Measurements from ENCODE around the gene MCF2L.
A peak's percentile ranks its signal among the peaks of the same experiment; 100 is the strongest.

Gene MCF2L

GRCh38 chr13:113052971-113053370 lies 84.0 kb downstream of the MCF2L start:
- no peak overlapping the region for H4K91ac ChIP-seq (ENCODE audit: low read depth, low read length, poor library complexity)
- H2AK5ac ChIP-seq (ENCODE audit: low read depth, low read length): no peak overlapping the region
- H2BK120ac ChIP-seq (ENCODE audit: low read depth, low read length): no peak overlapping the region
- peaks cover 4% of the 10 kb centered on the region for H3K79me1 ChIP-seq (ENCODE audit: low read depth, low read length)
- no peak overlapping the region for H3K4ac ChIP-seq (ENCODE audit: low read length)
- H3K14ac ChIP-seq (ENCODE audit: low read length): no peak overlapping the region
- peaks cover 6 to 12% of the 10 kb centered on the region in 2 donors for H3K9me3 ChIP-seq (replicated peaks in 1 of 2; ENCODE audit: control insufficient read depth in 2 of 2, insufficient read depth in 1 of 2, low read depth in 1 of 2, low read length in 2 of 2)
- peaks cover 4 to 12% of the 10 kb centered on the region in 2 donors for H3K4me1 ChIP-seq (ENCODE audit: control insufficient read depth in 2 of 2, insufficient read depth in 1 of 2, low read depth in 1 of 2, low read length in 2 of 2)
- H3K4me2 ChIP-seq (ENCODE audit: insufficient read depth, low read length, poor library complexity, severe bottlenecking): no peak overlapping the region
- peak overlapping the region in 1 of 2 donors; percentile 6 for H3K4me3 ChIP-seq (ENCODE audit: low read length in 2 of 2)
- peaks cover 0 to 2% of the 10 kb centered on the region in 2 donors for H3K36me3 ChIP-seq (replicated peaks in 1 of 2; ENCODE audit: control insufficient read depth in 2 of 2, insufficient read depth in 2 of 2, low read length in 2 of 2)
- no peak overlapping the region for H3K27ac ChIP-seq (replicated peaks; ENCODE audit: low read length)
- WGBS, 2 donors (ENCODE audit: extremely low coverage in 2 of 2, insufficient read length in 2 of 2, insufficient replicate concordance in 1 of 2): no CpG with 5 or more reads among the region's 13 CpGs
- no peak overlapping the region for H3K18ac ChIP-seq (ENCODE audit: low read length)
- DNase-seq (ENCODE audit: low spot score): no peak
- no peak overlapping the region for H4K8ac ChIP-seq (ENCODE audit: low read depth, low read length)
- no peak overlapping the region for H2BK5ac ChIP-seq (ENCODE audit: low read length)
- peak overlapping the region; percentile 44 for H3K23ac ChIP-seq (ENCODE audit: low read depth, low read length, poor library complexity)
- no peak overlapping the region for H2BK12ac ChIP-seq (ENCODE audit: low read length)
- no peak overlapping the region for H2BK15ac ChIP-seq (ENCODE audit: low read length)
- peaks cover 0 to 4% (median 0%) of the 10 kb centered on the region in 3 experiments for H3K27me3 ChIP-seq (ENCODE audit: control insufficient read depth in 3 of 3, insufficient read depth in 3 of 3, low read depth in 1 of 3, low read length in 3 of 3)
- no peak overlapping the region for H3K9ac ChIP-seq (ENCODE audit: low read depth, low read length, poor library complexity)
- no peak overlapping the region for H2AFZ ChIP-seq (ENCODE audit: low read length)

- Histone ChIP-seq H3K79me1 (ENCODE audit: low read depth, low read length) (peaks cover 4% of the 10 kb centered on the region), H3K9me3 (replicated peaks in 1 of 2; ENCODE audit: control insufficient read depth in 2 of 2, insufficient read depth in 1 of 2, low read depth in 1 of 2, low read length in 2 of 2) (peaks cover 7 to 16% of the 10 kb centered on the region in 2 donors), H3K4me3 (ENCODE audit: low read length in 2 of 2) (no peak overlapping the region), H3K4ac (ENCODE audit: low read length) (no peak overlapping the region), H4K8ac (ENCODE audit: low read depth, low read length) (no peak overlapping the region), H3K36me3 (replicated peaks in 1 of 2; ENCODE audit: control insufficient read depth in 2 of 2, insufficient read depth in 2 of 2, low read length in 2 of 2) (peaks cover 0 to 2% of the 10 kb centered on the region in 2 donors), H4K91ac (ENCODE audit: low read depth, low read length, poor library complexity) (no peak overlapping the region), H2BK120ac (ENCODE audit: low read depth, low read length) (no peak overlapping the region), H3K27ac (replicated peaks; ENCODE audit: low read length) (no peak overlapping the region), H3K14ac (ENCODE audit: low read length) (no peak overlapping the region), H3K9ac (ENCODE audit: low read depth, low read length, poor library complexity) (no peak overlapping the region), H2BK12ac (ENCODE audit: low read length) (no peak overlapping the region), H2AFZ (ENCODE audit: low read length) (no peak overlapping the region), H3K4me1 (ENCODE audit: control insufficient read depth in 2 of 2, insufficient read depth in 1 of 2, low read depth in 1 of 2, low read length in 2 of 2) (peaks cover 4 to 12% of the 10 kb centered on the region in 2 donors), H3K23ac (ENCODE audit: low read depth, low read length, poor library complexity) (no peak overlapping the region), H2BK15ac (ENCODE audit: low read length) (no peak overlapping the region), H2BK5ac (ENCODE audit: low read length) (no peak overlapping the region), H2AK5ac (ENCODE audit: low read depth, low read length) (no peak overlapping the region), H3K18ac (ENCODE audit: low read length) (no peak overlapping the region), H3K27me3 (ENCODE audit: control insufficient read depth in 3 of 3, insufficient read depth in 3 of 3, low read depth in 1 of 3, low read length in 3 of 3) (peaks cover 0 to 4% (median 0%) of the 10 kb centered on the region in 3 experiments), H3K4me2 (ENCODE audit: insufficient read depth, low read length, poor library complexity, severe bottlenecking) (no peak overlapping the region)
- WGBS, 2 donors (ENCODE audit: extremely low coverage in 2 of 2, insufficient read length in 2 of 2, insufficient replicate concordance in 1 of 2): no CpG with 5 or more reads among the region's 14 CpGs
- DNase-seq (ENCODE audit: low spot score): no peak
Observed at GRCh38 chr13:113053376-113053775, 84.4 kb downstream of the MCF2L start.

GRCh38 chr13:113053801-113054604 lies 85.0 kb downstream of the MCF2L start:
- no peak for DNase-seq (ENCODE audit: low spot score)
- Histone ChIP-seq H3K4ac (ENCODE audit: low read length) (no peak overlapping the region), H2AK5ac (ENCODE audit: low read depth, low read length) (no peak overlapping the region), H2BK120ac (ENCODE audit: low read depth, low read length) (no peak overlapping the region), H3K27ac (replicated peaks; ENCODE audit: low read length) (no peak overlapping the region), H2BK12ac (ENCODE audit: low read length) (no peak overlapping the region), H3K27me3 (ENCODE audit: control insufficient read depth in 3 of 3, insufficient read depth in 3 of 3, low read depth in 1 of 3, low read length in 3 of 3) (peaks cover 0 to 4% (median 0%) of the 10 kb centered on the region in 3 experiments), H3K9ac (ENCODE audit: low read depth, low read length, poor library complexity) (no peak overlapping the region), H3K4me3 (ENCODE audit: low read length in 2 of 2) (no peak overlapping the region), H3K23ac (ENCODE audit: low read depth, low read length, poor library complexity) (no peak overlapping the region), H3K18ac (ENCODE audit: low read length) (no peak overlapping the region), H4K91ac (ENCODE audit: low read depth, low read length, poor library complexity) (no peak overlapping the region), H4K8ac (ENCODE audit: low read depth, low read length) (no peak overlapping the region), H3K36me3 (replicated peaks in 1 of 2; ENCODE audit: control insufficient read depth in 2 of 2, insufficient read depth in 2 of 2, low read length in 2 of 2) (peaks cover 0 to 2% of the 10 kb centered on the region in 2 donors), H3K14ac (ENCODE audit: low read length) (no peak overlapping the region), H2BK15ac (ENCODE audit: low read length) (no peak overlapping the region), H2AFZ (ENCODE audit: low read length) (no peak overlapping the region), H2BK5ac (ENCODE audit: low read length) (no peak overlapping the region), H3K4me2 (ENCODE audit: insufficient read depth, low read length, poor library complexity, severe bottlenecking) (no peak overlapping the region), H3K9me3 (replicated peaks in 1 of 2; ENCODE audit: control insufficient read depth in 2 of 2, insufficient read depth in 1 of 2, low read depth in 1 of 2, low read length in 2 of 2) (peaks cover 8 to 17% of the 10 kb centered on the region in 2 donors), H3K4me1 (ENCODE audit: control insufficient read depth in 2 of 2, insufficient read depth in 1 of 2, low read depth in 1 of 2, low read length in 2 of 2) (peaks cover 4 to 12% of the 10 kb centered on the region in 2 donors), H3K79me1 (ENCODE audit: low read depth, low read length) (peaks cover under 1% of the 10 kb centered on the region)
- WGBS, 2 donors (ENCODE audit: extremely low coverage in 2 of 2, insufficient read length in 2 of 2, insufficient replicate concordance in 1 of 2): no CpG with 5 or more reads among the region's 31 CpGs

GRCh38 chr13:113057084-113057483 lies 88.1 kb downstream of the MCF2L start:
- no peak for DNase-seq (ENCODE audit: low spot score)
- no CpG with 5 or more reads among the region's 1 CpG for WGBS, 2 donors (ENCODE audit: extremely low coverage in 2 of 2, insufficient read length in 2 of 2, insufficient replicate concordance in 1 of 2)
- H3K9ac ChIP-seq (ENCODE audit: low read depth, low read length, poor library complexity): peak overlapping the region; percentile 35

More at GRCh38 chr13:113057084-113057483, 88.1 kb downstream of the MCF2L start:
- Histone ChIP-seq H3K4me1 (ENCODE audit: control insufficient read depth in 2 of 2, insufficient read depth in 1 of 2, low read depth in 1 of 2, low read length in 2 of 2) (peaks cover 4 to 6% of the 10 kb centered on the region in 2 donors), H2BK5ac (ENCODE audit: low read length) (no peak overlapping the region), H3K79me1 (ENCODE audit: low read depth, low read length) (no peaks in the 10 kb centered on the region), H3K4ac (ENCODE audit: low read length) (no peak overlapping the region), H4K8ac (ENCODE audit: low read depth, low read length) (no peak overlapping the region), H2AFZ (ENCODE audit: low read length) (no peak overlapping the region), H3K4me3 (ENCODE audit: low read length in 2 of 2) (no peak overlapping the region), H3K23ac (ENCODE audit: low read depth, low read length, poor library complexity) (no peak overlapping the region), H3K27me3 (ENCODE audit: control insufficient read depth in 3 of 3, insufficient read depth in 3 of 3, low read depth in 1 of 3, low read length in 3 of 3) (no peaks in the 10 kb centered on the region), H4K91ac (ENCODE audit: low read depth, low read length, poor library complexity) (no peak overlapping the region), H2BK12ac (ENCODE audit: low read length) (no peak overlapping the region), H3K9me3 (replicated peaks in 1 of 2; ENCODE audit: control insufficient read depth in 2 of 2, insufficient read depth in 1 of 2, low read depth in 1 of 2, low read length in 2 of 2) (peaks cover 8 to 17% of the 10 kb centered on the region in 2 donors), H3K14ac (ENCODE audit: low read length) (no peak overlapping the region), H3K27ac (replicated peaks; ENCODE audit: low read length) (no peak overlapping the region), H2BK120ac (ENCODE audit: low read depth, low read length) (no peak overlapping the region), H3K4me2 (ENCODE audit: insufficient read depth, low read length, poor library complexity, severe bottlenecking) (no peak overlapping the region), H2AK5ac (ENCODE audit: low read depth, low read length) (no peak overlapping the region), H3K18ac (ENCODE audit: low read length) (no peak overlapping the region), H3K36me3 (replicated peaks in 1 of 2; ENCODE audit: control insufficient read depth in 2 of 2, insufficient read depth in 2 of 2, low read length in 2 of 2) (peaks cover 2 to 3% of the 10 kb centered on the region in 2 donors), H2BK15ac (ENCODE audit: low read length) (no peak overlapping the region)

All from neuronal stem cell (in vitro differentiated cells).